ENCODE measurements around the gene HPGDS. TPM values are rescaled to one million over a fixed set of nuclear protein-coding genes. Genes with fewer than 3 reads are reported as not detected.
"Not testable (repeated sequence)": the region's sequence is repeated elsewhere in the genome, so short reads cannot be mapped to it uniquely, and the experiment has no call there.

HPGDS gene
- total RNA-seq, 1 donor from 2014 or later, result not detected

GRCh38 chr4:94351319-94351718 is 8.7 kb upstream of the HPGDS start:
- no peak overlapping the region for H3K4me3 Mint-ChIP-seq
- no peaks in the 10 kb centered on the region for H3K9me3 Mint-ChIP-seq
- peaks cover 10% of the 10 kb centered on the region for H3K27me3 Mint-ChIP-seq (ENCODE audit: insufficient read depth)
- H3K27ac Mint-ChIP-seq, result no peak overlapping the region
- peaks cover 29% of the 10 kb centered on the region for H3K4me1 Mint-ChIP-seq (ENCODE audit: low read depth)
- DNase-seq (ENCODE audit: low spot score), result no peak
- no peaks in the 10 kb centered on the region for H3K36me3 Mint-ChIP-seq (ENCODE audit: low read depth)
- intact Hi-C loops (cut with micrococcal nuclease), result no loop called here

- no peaks in the 10 kb centered on the region for H3K9me3 Mint-ChIP-seq
- no peak overlapping the region for H3K27ac Mint-ChIP-seq
- intact Hi-C loops (cut with micrococcal nuclease), result no loop called here
- H3K36me3 Mint-ChIP-seq (ENCODE audit: low read depth), result no peaks in the 10 kb centered on the region
- H3K4me3 Mint-ChIP-seq, result no peak overlapping the region
- DNase-seq (ENCODE audit: low spot score), result no peak
- H3K4me1 Mint-ChIP-seq (ENCODE audit: low read depth), result peaks cover 33% of the 10 kb centered on the region
- H3K27me3 Mint-ChIP-seq (ENCODE audit: insufficient read depth), result peaks cover 10% of the 10 kb centered on the region
These were observed 7.5 kb upstream of the HPGDS start for GRCh38 chr4:94350095-94350494.

GRCh38 chr4:94349193-94349592 is 6.6 kb upstream of the HPGDS start:
- no peak overlapping the region for H3K4me3 Mint-ChIP-seq
- H3K27ac Mint-ChIP-seq, result peak overlapping the region; percentile 73
- intact Hi-C loops (cut with micrococcal nuclease), result loop anchor here (1.0 to 5.0 kb wide), 2 partner anchors 10 to 43 kb away; no protein-coding TSS in a partner anchor
- no peaks in the 10 kb centered on the region for H3K9me3 Mint-ChIP-seq
- peaks cover 10% of the 10 kb centered on the region for H3K27me3 Mint-ChIP-seq (ENCODE audit: insufficient read depth)
- DNase-seq (ENCODE audit: low spot score), result no peak
- peaks cover 34% of the 10 kb centered on the region for H3K4me1 Mint-ChIP-seq (ENCODE audit: low read depth)
- no peaks in the 10 kb centered on the region for H3K36me3 Mint-ChIP-seq (ENCODE audit: low read depth)

- Mint-ChIP-seq H3K4me1 (ENCODE audit: low read depth) (peaks cover 34% of the 10 kb centered on the region), H3K36me3 (ENCODE audit: low read depth) (no peaks in the 10 kb centered on the region), H3K27me3 (ENCODE audit: insufficient read depth) (peaks cover 10% of the 10 kb centered on the region), H3K27ac (peak overlapping the region; percentile 73), H3K9me3 (no peaks in the 10 kb centered on the region), H3K4me3 (no peak overlapping the region)
- intact Hi-C loops (cut with micrococcal nuclease), result loop anchor here (1.0 to 5.0 kb wide), 2 partner anchors 9 to 44 kb away; no protein-coding TSS in a partner anchor
- no peak for DNase-seq (ENCODE audit: low spot score)
These were observed 6.0 kb upstream of the HPGDS start for GRCh38 chr4:94348666-94349065.

- no peak overlapping the region for H3K27ac Mint-ChIP-seq
These were observed 3.9 kb upstream of the HPGDS start for GRCh38 chr4:94346541-94346940.

GRCh38 chr4:94345969-94346368 is 3.3 kb upstream of the HPGDS start:
- Mint-ChIP-seq H3K9me3 (no peaks in the 10 kb centered on the region), H3K4me3 (no peak overlapping the region), H3K27ac (no peak overlapping the region), H3K36me3 (ENCODE audit: low read depth) (no peaks in the 10 kb centered on the region), H3K27me3 (ENCODE audit: insufficient read depth) (no peaks in the 10 kb centered on the region), H3K4me1 (ENCODE audit: low read depth) (peaks cover 35% of the 10 kb centered on the region)
- intact Hi-C loops (cut with micrococcal nuclease), result loop anchor here (5.0 kb wide), 1 partner anchor 46 kb away; no protein-coding TSS in a partner anchor
- no peak for DNase-seq (ENCODE audit: low spot score)

More at GRCh38 chr4:94346541-94346940, 3.9 kb upstream of the HPGDS start:
- H3K9me3 Mint-ChIP-seq, result no peaks in the 10 kb centered on the region
- intact Hi-C loops (cut with micrococcal nuclease), result loop anchor here (5.0 kb wide), 1 partner anchor 46 kb away; no protein-coding TSS in a partner anchor
- no peak for DNase-seq (ENCODE audit: low spot score)
- H3K4me3 Mint-ChIP-seq, result no peak overlapping the region
- H3K27me3 Mint-ChIP-seq (ENCODE audit: insufficient read depth), result peaks cover under 1% of the 10 kb centered on the region
- H3K36me3 Mint-ChIP-seq (ENCODE audit: low read depth), result no peaks in the 10 kb centered on the region
- H3K4me1 Mint-ChIP-seq (ENCODE audit: low read depth), result peaks cover 35% of the 10 kb centered on the region

GRCh38 chr4:94345266-94345665 is 2.6 kb upstream of the HPGDS start:
- intact Hi-C loops (cut with micrococcal nuclease), result loop anchor here (5.0 kb wide), 1 partner anchor 47 kb away; no protein-coding TSS in a partner anchor
- no peak for DNase-seq (ENCODE audit: low spot score)
- Mint-ChIP-seq H3K9me3 (no peaks in the 10 kb centered on the region), H3K4me1 (ENCODE audit: low read depth) (peaks cover 35% of the 10 kb centered on the region), H3K36me3 (ENCODE audit: low read depth) (no peaks in the 10 kb centered on the region), H3K27me3 (ENCODE audit: insufficient read depth) (no peaks in the 10 kb centered on the region), H3K4me3 (no peak overlapping the region), H3K27ac (no peak overlapping the region)

GRCh38 chr4:94344457-94344856 is 1.8 kb upstream of the HPGDS start:
- H3K27me3 Mint-ChIP-seq (ENCODE audit: insufficient read depth), result no peaks in the 10 kb centered on the region
- intact Hi-C loops (cut with micrococcal nuclease), result no loop called here
- no peak for DNase-seq (ENCODE audit: low spot score)
- H3K4me1 Mint-ChIP-seq (ENCODE audit: low read depth), result peaks cover 41% of the 10 kb centered on the region
- H3K9me3 Mint-ChIP-seq, result no peaks in the 10 kb centered on the region
- H3K4me3 Mint-ChIP-seq, result no peak overlapping the region
- no peaks in the 10 kb centered on the region for H3K36me3 Mint-ChIP-seq (ENCODE audit: low read depth)
- H3K27ac Mint-ChIP-seq, result no peak overlapping the region

GRCh38 chr4:94341481-94342370 is 910 bp downstream of the HPGDS start:
- Mint-ChIP-seq H3K27me3 (ENCODE audit: insufficient read depth) (no peaks in the 10 kb centered on the region), H3K4me3 (no peak overlapping the region), H3K27ac (no peak overlapping the region), H3K9me3 (no peaks in the 10 kb centered on the region), H3K4me1 (ENCODE audit: low read depth) (peaks cover 34% of the 10 kb centered on the region), H3K36me3 (ENCODE audit: low read depth) (no peaks in the 10 kb centered on the region)
- no peak for DNase-seq (ENCODE audit: low spot score)
- intact Hi-C loops (cut with micrococcal nuclease), result no loop called here

- intact Hi-C loops (cut with micrococcal nuclease), result loop anchor here (1.0 to 2.0 kb wide), 4 partner anchors 10 to 133 kb away; partner anchors contain the start of genes PDLIM5 and SMARCAD1
- DNase-seq (ENCODE audit: low spot score), result no peak
- Mint-ChIP-seq H3K27ac (peak overlapping the region; percentile 44), H3K9me3 (no peaks in the 10 kb centered on the region), H3K4me3 (peak overlapping the region; percentile 59), H3K27me3 (ENCODE audit: insufficient read depth) (peaks cover 3% of the 10 kb centered on the region), H3K4me1 (ENCODE audit: low read depth) (peaks cover 27% of the 10 kb centered on the region), H3K36me3 (ENCODE audit: low read depth) (no peaks in the 10 kb centered on the region)
These were observed 2.9 kb downstream of the HPGDS start for GRCh38 chr4:94339779-94340178.

GRCh38 chr4:94338681-94339351 is 3.8 kb downstream of the HPGDS start:
- intact Hi-C loops (cut with micrococcal nuclease), result loop anchor here (1.0 to 2.0 kb wide), 4 partner anchors 10 to 132 kb away; partner anchors contain the start of genes PDLIM5 and SMARCAD1
- no peaks in the 10 kb centered on the region for H3K9me3 Mint-ChIP-seq

GRCh38 chr4:94336791-94337190 is 5.8 kb downstream of the HPGDS start:
- intact Hi-C loops (cut with micrococcal nuclease), result not testable (repeated sequence)

More at GRCh38 chr4:94338681-94339351, 3.8 kb downstream of the HPGDS start:
- DNase-seq (ENCODE audit: low spot score), result no peak
- Mint-ChIP-seq H3K36me3 (ENCODE audit: low read depth) (no peaks in the 10 kb centered on the region), H3K27ac (peak overlapping the region; percentile 85), H3K4me3 (peak overlapping the region; percentile 35), H3K4me1 (ENCODE audit: low read depth) (peaks cover 27% of the 10 kb centered on the region), H3K27me3 (ENCODE audit: insufficient read depth) (peaks cover 3% of the 10 kb centered on the region)

GRCh38 chr4:94336303-94336702 is 6.3 kb downstream of the HPGDS start:
- Mint-ChIP-seq H3K27ac (no peak overlapping the region), H3K4me3 (no peak overlapping the region), H3K27me3 (ENCODE audit: insufficient read depth) (peaks cover 3% of the 10 kb centered on the region), H3K36me3 (ENCODE audit: low read depth) (no peaks in the 10 kb centered on the region), H3K4me1 (ENCODE audit: low read depth) (peaks cover 17% of the 10 kb centered on the region), H3K9me3 (no peaks in the 10 kb centered on the region)
- no peak for DNase-seq (ENCODE audit: low spot score)
- intact Hi-C loops (cut with micrococcal nuclease), result no loop called here

More at GRCh38 chr4:94336791-94337190, 5.8 kb downstream of the HPGDS start:
- not testable (repeated sequence) for H3K4me3 Mint-ChIP-seq; H3K27me3 Mint-ChIP-seq (ENCODE audit: insufficient read depth); DNase-seq (ENCODE audit: low spot score); H3K27ac Mint-ChIP-seq; H3K36me3 Mint-ChIP-seq (ENCODE audit: low read depth); H3K9me3 Mint-ChIP-seq
- H3K4me1 Mint-ChIP-seq (ENCODE audit: low read depth), result peaks cover 17% of the 10 kb centered on the region
